CD4-positive, alpha-beta T cell treated with Interleukin-4 for 4 hours (primary cell): ENCODE results near the gene HPS5.

Experiments
- DNase-seq: peaks from one replicate; pipeline ENCODE4 v3.0.0-alpha.2; 2020

The HPS5 gene

GRCh38 chr11:18235394-18236334, 86.3 kb downstream of the HPS5 start:
- no peak for DNase-seq

DNA sequence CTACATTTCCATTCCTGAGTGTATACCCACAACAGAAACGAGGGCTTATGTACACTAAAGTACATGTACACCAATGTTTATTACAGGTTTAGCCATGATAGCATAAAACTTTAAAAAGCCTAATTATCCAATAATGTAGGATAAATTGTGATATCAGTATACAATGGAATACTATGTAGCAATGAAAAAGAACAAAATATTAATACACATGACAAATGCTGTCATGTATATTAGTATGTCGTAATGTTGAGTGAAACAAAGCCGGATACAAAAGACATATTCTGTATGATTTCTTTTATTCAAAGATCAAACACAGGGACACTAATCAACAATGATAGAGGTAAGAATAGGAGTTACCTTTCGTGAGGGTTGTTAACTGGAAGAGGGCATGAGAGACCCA, 88.0 kb downstream of the HPS5 start:
- no peak for DNase-seq

DNA sequence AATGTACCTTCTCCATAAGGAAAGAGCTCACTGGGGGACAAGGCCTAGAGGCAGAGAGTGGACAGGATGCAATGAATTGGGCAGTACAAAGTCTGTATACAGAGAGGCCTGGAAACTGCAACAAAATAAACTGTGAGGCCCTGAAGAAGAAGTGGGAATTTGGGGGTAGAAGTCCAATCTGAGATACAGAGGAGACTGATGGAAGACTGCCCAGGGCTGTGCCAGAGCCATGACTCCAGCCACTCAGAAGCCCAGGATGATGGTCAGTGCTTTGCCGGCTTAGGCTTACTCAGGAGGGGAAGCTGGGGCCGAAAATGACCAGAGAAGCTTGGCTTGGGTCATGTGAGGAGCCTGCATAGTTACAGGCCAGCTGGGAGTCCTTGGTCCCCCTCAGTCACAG, 91.1 kb downstream of the HPS5 start:
- no peak for DNase-seq

DNA sequence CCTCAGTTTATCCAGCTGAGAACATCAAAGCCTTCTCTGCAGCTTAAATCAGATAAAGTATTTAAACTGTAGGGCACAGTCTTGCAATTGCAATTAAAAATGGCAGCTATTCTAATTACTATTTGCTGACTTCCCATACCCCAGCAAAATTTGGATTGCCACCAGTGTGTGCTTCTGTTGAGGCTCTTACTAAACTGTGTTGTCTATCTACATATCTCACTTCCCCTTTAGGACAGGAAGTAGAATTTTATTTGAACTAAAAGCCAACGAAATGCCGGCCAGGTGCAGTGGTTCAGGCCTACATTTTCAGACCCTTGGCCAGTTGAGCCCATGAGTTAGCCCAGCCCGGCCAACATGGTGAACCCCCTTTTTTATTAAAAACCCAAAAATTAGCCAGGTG, 92.4 kb downstream of the HPS5 start:
- no peak for DNase-seq
